OCI-LY3 (cell line): ENCODE data around the gene DLK1.

Experiments used
- H2AFZ ChIP-seq: fragments of 200-600, 300-600 bp; shearing (Covaris generic); 2 replicates; pipeline ENCODE4 v1.6.0; 2014; ENCODE audit warnings: antibody characterized with exemption, low read depth, low read length
- H3K27ac ChIP-seq: fragments of 200-600, 300-600 bp; sonication (generic); 2 replicates; pipeline ENCODE4 v1.5.1; 2014; ENCODE audit warnings: mild to moderate bottlenecking, low read length, moderate library complexity, mixed read lengths
- H3K27me3 ChIP-seq: fragments of 200-600, 300-600 bp; sonication (generic); 2 replicates; pipeline ENCODE4 v1.6.1; 2014; ENCODE audit warnings: low read depth, low read length, mixed read lengths
- H3K36me3 ChIP-seq: fragments of 200-600, 300-600 bp; sonication (generic); replicated peaks from 2 replicates; pipeline ENCODE3; 2014; ENCODE audit warnings: low read depth, low read length, mixed read lengths
- H3K4me1 ChIP-seq: fragments of 300-600, 200-600 bp; sonication (generic); 2 replicates; pipeline ENCODE4 v1.6.1; 2014; ENCODE audit warnings: low read length, mixed read lengths
- H3K4me2 ChIP-seq: fragments of 200-600, 300-600 bp; sonication (generic); 2 replicates; pipeline ENCODE4 v1.6.1; 2014; ENCODE audit warnings: low read length, mixed read lengths
- H3K4me3 ChIP-seq: fragments of 300-600, 200-600 bp; sonication (generic); 2 replicates; pipeline ENCODE4 v1.5.1; 2014; ENCODE audit warnings: antibody characterized with exemption, mild to moderate bottlenecking, low read length, moderate library complexity
- H3K79me2 ChIP-seq: fragments of 300-600, 200-600 bp; shearing (Covaris generic); 2 replicates; pipeline ENCODE4 v1.6.1; 2014; ENCODE audit warnings: mild to moderate bottlenecking, low read length, mixed read lengths
- H3K9ac ChIP-seq: fragments of 300-600, 200-600 bp; shearing (Covaris generic); 2 replicates; pipeline ENCODE4 v1.6.0; 2014; ENCODE audit warnings: mild to moderate bottlenecking, low read length, moderate library complexity
- H3K9me3 ChIP-seq: fragments of 200-600, 300-600 bp; shearing (Covaris generic); 2 replicates; pipeline ENCODE4 v1.6.1; 2014; ENCODE audit warnings: low read length, mixed read lengths; ENCODE audit not compliant: insufficient read depth
- H4K20me1 ChIP-seq: fragments of 200-600, 300-600 bp; sonication (generic); 2 replicates; pipeline ENCODE4 v1.6.1; 2016; ENCODE audit warnings: low read length, mixed read lengths; ENCODE audit not compliant: insufficient read depth
- CTCF ChIP-seq: fragments of 200-600, 300-600 bp; sonication (generic); IDR thresholded peaks from 2 replicates; pipeline ENCODE4 v1.5.1; 2014; ENCODE audit warnings: antibody characterized with exemption, low read length, low read depth
- EZH2phosphoT487 ChIP-seq: fragments of 200-600 bp; shearing (Covaris generic); IDR thresholded peaks from 2 replicates; pipeline ENCODE4 v1.6.1; 2018; ENCODE audit warnings: antibody characterized with exemption, mixed run types, low read depth

Gene DLK1

DNA sequence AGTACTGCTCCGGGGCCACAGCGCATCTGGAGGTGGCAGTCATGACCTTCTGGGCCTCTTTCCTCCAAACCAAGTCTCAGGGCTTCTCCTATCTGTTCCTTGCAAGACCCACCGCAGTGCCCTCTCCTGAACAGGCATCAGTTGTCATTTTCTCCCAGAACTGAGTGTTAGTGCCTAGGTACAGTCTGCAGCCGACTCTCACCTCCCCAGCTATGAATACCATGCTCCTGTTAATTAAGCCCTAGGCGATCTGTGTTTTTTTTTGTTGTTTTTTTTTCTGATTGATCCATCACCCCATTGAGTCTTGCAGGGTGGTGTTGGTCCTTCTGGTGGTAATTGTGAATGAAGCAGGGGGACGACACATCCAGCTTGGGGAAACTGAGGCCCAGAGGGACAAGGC is 47.5 kb upstream of the DLK1 start:
- H3K36me3 ChIP-seq: no peaks in the 10 kb centered on the region
- H3K27me3 ChIP-seq: 0 out of 2 replicates have a peak, but pooled peaks cover under 1% of the 10 kb centered on the region
- no peak overlapping the region for H3K4me2 ChIP-seq
- no peak overlapping the region for H3K9ac ChIP-seq
- H3K4me1 ChIP-seq: no peaks in the 10 kb centered on the region
- H3K9me3 ChIP-seq: no peaks in the 10 kb centered on the region
- H3K27ac ChIP-seq: no peak overlapping the region
- TF ChIP-seq CTCF (no peak), EZH2phosphoT487 (no peak)
- no peak overlapping the region for H2AFZ ChIP-seq
- no peaks in the 10 kb centered on the region for H3K79me2 ChIP-seq
- no peaks in the 10 kb centered on the region for H4K20me1 ChIP-seq
- H3K4me3 ChIP-seq: no peak overlapping the region

DNA sequence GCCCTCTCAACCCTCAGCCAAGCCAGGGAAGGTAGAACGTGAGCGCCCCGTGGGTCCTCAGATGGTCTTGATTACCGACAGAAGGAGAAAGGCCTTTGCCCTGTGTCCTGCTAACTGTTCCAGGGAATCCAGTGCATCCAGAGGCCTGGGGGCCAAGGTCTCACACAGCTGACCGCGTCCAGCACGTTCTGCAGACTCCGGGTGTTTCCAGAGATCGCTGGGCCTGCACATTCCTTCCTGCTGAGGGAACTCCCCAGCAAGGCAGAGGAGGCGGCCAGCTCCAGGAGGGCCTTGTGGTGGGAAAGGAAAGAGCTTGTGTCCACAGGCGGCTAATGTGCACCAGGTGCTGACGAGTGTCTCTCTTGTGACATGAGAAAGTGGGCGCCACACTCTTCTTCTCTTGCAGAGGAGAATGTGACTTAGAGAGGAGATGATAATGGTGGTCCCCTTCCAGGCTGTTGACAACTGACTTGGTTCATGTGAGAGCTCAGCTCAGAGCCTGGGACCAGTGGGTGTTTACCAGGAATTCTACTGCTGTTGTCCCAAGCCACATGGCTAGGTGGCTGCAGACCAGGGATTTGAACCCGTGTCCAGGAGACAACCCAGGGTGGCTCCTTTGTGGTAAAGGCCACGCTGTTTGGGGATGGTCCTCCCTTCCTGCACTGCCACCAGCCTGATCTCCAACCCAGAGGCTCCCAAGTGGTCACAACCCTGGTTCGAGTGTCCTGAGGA is 46.8 kb upstream of the DLK1 start:
- no peaks in the 10 kb centered on the region for H3K27me3 ChIP-seq
- H2AFZ ChIP-seq: no peak overlapping the region
- no peaks in the 10 kb centered on the region for H3K79me2 ChIP-seq
- H3K9me3 ChIP-seq: no peaks in the 10 kb centered on the region
- H3K4me2 ChIP-seq: no peak overlapping the region
- no peaks in the 10 kb centered on the region for H3K36me3 ChIP-seq
- no peak for TF ChIP-seq CTCF
- TF ChIP-seq EZH2phosphoT487: no peak
- no peak overlapping the region for H3K9ac ChIP-seq
- H4K20me1 ChIP-seq: no peaks in the 10 kb centered on the region
- no peak overlapping the region for H3K4me3 ChIP-seq
- no peak overlapping the region for H3K27ac ChIP-seq
- H3K4me1 ChIP-seq: no peaks in the 10 kb centered on the region

DNA sequence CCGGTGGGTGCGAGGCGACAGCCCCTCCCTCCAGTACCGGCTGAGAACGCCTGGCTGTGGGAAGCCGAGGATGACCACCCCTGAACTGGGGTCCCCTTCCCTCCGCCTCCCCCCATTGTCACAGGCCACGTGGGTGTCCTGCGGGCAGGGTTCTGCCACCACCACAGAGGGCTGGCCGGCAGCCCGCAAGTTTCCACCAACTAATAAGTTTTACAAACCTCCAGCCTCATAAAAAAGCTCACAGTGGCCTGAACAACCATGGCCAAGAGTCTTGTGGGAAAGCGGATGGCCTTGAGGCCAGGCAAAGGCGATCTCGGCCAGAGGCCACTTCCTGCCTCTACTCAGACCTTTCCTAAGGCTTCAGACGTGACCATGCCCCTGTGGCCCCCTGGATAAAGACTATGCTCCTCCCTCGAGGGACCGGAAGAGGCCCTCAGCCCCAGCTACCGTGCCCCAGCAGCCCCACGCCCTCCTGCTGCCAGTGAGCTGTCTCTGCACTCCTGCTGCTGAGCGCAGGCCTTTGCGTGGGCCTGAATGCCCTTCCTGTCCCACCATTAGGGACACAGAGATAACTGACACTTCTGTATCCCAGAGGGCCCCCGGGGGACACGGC is 46.1 kb upstream of the DLK1 start:
- Histone ChIP-seq H3K27me3 (no peaks in the 10 kb centered on the region), H3K36me3 (no peaks in the 10 kb centered on the region), H4K20me1 (no peaks in the 10 kb centered on the region), H3K4me2 (no peak overlapping the region), H3K4me1 (no peaks in the 10 kb centered on the region), H3K9ac (no peak overlapping the region), H3K27ac (no peak overlapping the region), H3K4me3 (no peak overlapping the region), H3K79me2 (no peaks in the 10 kb centered on the region), H2AFZ (no peak overlapping the region), H3K9me3 (no peaks in the 10 kb centered on the region)
- TF ChIP-seq EZH2phosphoT487 (no peak), CTCF (no peak)

- H3K79me2 ChIP-seq: no peaks in the 10 kb centered on the region
- TF ChIP-seq EZH2phosphoT487 (no peak), CTCF (no peak)
- no peaks in the 10 kb centered on the region for H4K20me1 ChIP-seq
- H3K4me2 ChIP-seq: no peak overlapping the region
- no peaks in the 10 kb centered on the region for H3K27me3 ChIP-seq
- H3K27ac ChIP-seq: no peak overlapping the region
- H3K36me3 ChIP-seq: no peaks in the 10 kb centered on the region
- H2AFZ ChIP-seq: no peak overlapping the region
- no peak overlapping the region for H3K4me3 ChIP-seq
- H3K9ac ChIP-seq: no peak overlapping the region
- H3K9me3 ChIP-seq: no peaks in the 10 kb centered on the region
- H3K4me1 ChIP-seq: no peaks in the 10 kb centered on the region
Measured at GRCh38 chr14:100681111-100681510, 45.6 kb upstream of the DLK1 start.
